Endothelial cell (in vitro differentiated cells): Measurements from ENCODE around the gene ITGAD. TPM values are rescaled to one million over a fixed set of nuclear protein-coding genes. Genes with fewer than 3 reads are reported as not detected.

ENCODE experiments used
- DNase-seq: peaks from one replicate; pipeline ENCODE4 v3.0.0; 2021; ENCODE audit warnings: low spot score
- H3K27ac Mint-ChIP-seq: one replicate; pipeline ENCODE4 v1.8.0; 2021; ENCODE audit warnings: mixed read lengths, inconsistent platforms; ENCODE audit not compliant: unreplicated experiment
- H3K27me3 Mint-ChIP-seq: one replicate; pipeline ENCODE4 v1.8.0; 2021; ENCODE audit warnings: mild to moderate bottlenecking, moderate library complexity, mixed read lengths, inconsistent platforms; ENCODE audit not compliant: unreplicated experiment
- H3K36me3 Mint-ChIP-seq: one replicate; pipeline ENCODE4 v1.8.0; 2021; ENCODE audit warnings: mild to moderate bottlenecking, low read depth, mixed read lengths, inconsistent platforms; ENCODE audit not compliant: unreplicated experiment
- H3K4me1 Mint-ChIP-seq: one replicate; pipeline ENCODE4 v1.8.0; 2021; ENCODE audit warnings: mild to moderate bottlenecking, mixed read lengths, inconsistent platforms; ENCODE audit not compliant: unreplicated experiment
- H3K4me3 Mint-ChIP-seq: one replicate; pipeline ENCODE4 v1.8.0; 2021; ENCODE audit warnings: mild to moderate bottlenecking, mixed read lengths, inconsistent platforms; ENCODE audit not compliant: unreplicated experiment
- H3K9me3 Mint-ChIP-seq: one replicate; pipeline ENCODE4 v1.8.0; 2021; ENCODE audit warnings: mixed read lengths, inconsistent platforms; ENCODE audit not compliant: unreplicated experiment
- CTCF ChIP-seq: fragments of 200-600 bp; sonication (generic); IDR thresholded peaks from one replicate; pipeline ENCODE4 v1.5.0; 2021; ENCODE audit warnings: antibody characterized with exemption; ENCODE audit not compliant: unreplicated experiment
- total RNA-seq: library from RNA; stranded (reverse); fragmentation: NEBNext Ultra II Directional; extraction: Animal tissue kit (Norgen Biotek cat#: 25700); gene quantifications from one replicate; pipeline ENCODE4 v1.2.1, GENCODE V29; 2021; ENCODE audit not compliant: unreplicated experiment

ITGAD gene
- total RNA-seq, 1 donor from 2014 or later = not detected

- H3K9me3 Mint-ChIP-seq = no peaks in the 10 kb centered on the region
- H3K27me3 Mint-ChIP-seq = peaks cover 2% of the 10 kb centered on the region
- no peak for TF ChIP-seq CTCF
- H3K27ac Mint-ChIP-seq = no peak overlapping the region
- no peaks in the 10 kb centered on the region for H3K4me1 Mint-ChIP-seq
- H3K4me3 Mint-ChIP-seq = no peak overlapping the region
- no peak for DNase-seq
- H3K36me3 Mint-ChIP-seq = no peaks in the 10 kb centered on the region
These were observed 2.5 kb downstream of the ITGAD start for GRCh38 chr16:31395647-31396046.

- H3K27ac Mint-ChIP-seq = no peak overlapping the region
- H3K4me3 Mint-ChIP-seq = no peak overlapping the region
- H3K9me3 Mint-ChIP-seq = no peaks in the 10 kb centered on the region
- no peaks in the 10 kb centered on the region for H3K4me1 Mint-ChIP-seq
- no peaks in the 10 kb centered on the region for H3K36me3 Mint-ChIP-seq
- H3K27me3 Mint-ChIP-seq = peaks cover 2% of the 10 kb centered on the region
- no peak for DNase-seq
- no peak for TF ChIP-seq CTCF
These were observed 4.0 kb downstream of the ITGAD start for GRCh38 chr16:31397096-31397660.

- Mint-ChIP-seq H3K36me3 (no peaks in the 10 kb centered on the region), H3K4me3 (no peak overlapping the region), H3K9me3 (no peaks in the 10 kb centered on the region), H3K27ac (no peak overlapping the region), H3K4me1 (no peaks in the 10 kb centered on the region), H3K27me3 (peaks cover 2% of the 10 kb centered on the region)
- no peak for DNase-seq
- no peak for TF ChIP-seq CTCF
These were observed 4.6 kb downstream of the ITGAD start for GRCh38 chr16:31397701-31398100.

GRCh38 chr16:31400191-31400590 is 7.1 kb downstream of the ITGAD start:
- Mint-ChIP-seq H3K4me3 (no peak overlapping the region), H3K9me3 (no peaks in the 10 kb centered on the region), H3K27me3 (peaks cover 7% of the 10 kb centered on the region), H3K36me3 (no peaks in the 10 kb centered on the region), H3K4me1 (no peaks in the 10 kb centered on the region), H3K27ac (no peak overlapping the region)
- no peak for TF ChIP-seq CTCF
- DNase-seq = no peak

- no peak overlapping the region for H3K4me3 Mint-ChIP-seq
- no peak for TF ChIP-seq CTCF
These were observed 8.3 kb downstream of the ITGAD start for GRCh38 chr16:31401436-31401835.

More at GRCh38 chr16:31401436-31401835, 8.3 kb downstream of the ITGAD start:
- no peak for DNase-seq
- H3K4me1 Mint-ChIP-seq = no peaks in the 10 kb centered on the region
- no peaks in the 10 kb centered on the region for H3K36me3 Mint-ChIP-seq
- peaks cover 7% of the 10 kb centered on the region for H3K27me3 Mint-ChIP-seq
- H3K27ac Mint-ChIP-seq = no peak overlapping the region
- no peaks in the 10 kb centered on the region for H3K9me3 Mint-ChIP-seq
